HUES48 (cell line): Measurements from ENCODE around the gene GPR176.
A peak's percentile ranks its signal among the peaks of the same experiment; 100 is the strongest.
"Not testable (repeated sequence)": the region's sequence is repeated elsewhere in the genome, so short reads cannot be mapped to it uniquely, and the experiment has no call there.

Experiments used
- H3K27ac ChIP-seq: one replicate; pipeline ENCODE4 v1.7.0; 2013; ENCODE audit warnings: low read depth, low read length, inconsistent platforms
- H3K27me3 ChIP-seq: 2 replicates; pipeline ENCODE4 v1.6.1; 2013; ENCODE audit warnings: mild to moderate bottlenecking, low read length; ENCODE audit not compliant: control insufficient read depth, insufficient read depth
- H3K36me3 ChIP-seq: 2 replicates; pipeline ENCODE4 v1.6.1; 2013; ENCODE audit warnings: low read length; ENCODE audit not compliant: control insufficient read depth, insufficient read depth
- H3K4me1 ChIP-seq: 2 replicates; pipeline ENCODE4 v1.6.1; 2013; ENCODE audit warnings: mild to moderate bottlenecking, low read length; ENCODE audit not compliant: control insufficient read depth, insufficient read depth
- H3K4me3 ChIP-seq: 2 replicates; pipeline ENCODE4 v1.5.1; 2013; ENCODE audit warnings: mild to moderate bottlenecking, low read depth, low read length
- H3K9ac ChIP-seq: 2 replicates; pipeline ENCODE4 v1.6.1; 2013; ENCODE audit warnings: mild to moderate bottlenecking, low read depth, low read length, moderate library complexity
- H3K9me3 ChIP-seq: 2 replicates; pipeline ENCODE4 v1.6.1; 2013; ENCODE audit warnings: low read length; ENCODE audit not compliant: control insufficient read depth, insufficient read depth

GPR176 gene

GRCh38 chr15:39817892-39818291 lies 102.2 kb downstream of the GPR176 start:
- H3K9me3 ChIP-seq: no peaks in the 10 kb centered on the region

GRCh38 chr15:39814489-39814888 lies 105.6 kb downstream of the GPR176 start:
- no peak overlapping the region for H3K27ac ChIP-seq
- no peaks in the 10 kb centered on the region for H3K27me3 ChIP-seq
- no peaks in the 10 kb centered on the region for H3K9me3 ChIP-seq
- H3K4me1 ChIP-seq: peaks cover 37% of the 10 kb centered on the region
- H3K4me3 ChIP-seq: no peak overlapping the region
- H3K9ac ChIP-seq: no peak overlapping the region
- H3K36me3 ChIP-seq: 0 out of 2 replicates have a peak, but pooled peaks cover 6% of the 10 kb centered on the region

More at GRCh38 chr15:39817892-39818291, 102.2 kb downstream of the GPR176 start:
- Histone ChIP-seq H3K4me3 (no peak overlapping the region), H3K36me3 (0 out of 2 replicates have a peak, but pooled peaks cover 6% of the 10 kb centered on the region), H3K4me1 (peaks cover 48% of the 10 kb centered on the region), H3K27ac (peak overlapping the region; percentile 1), H3K27me3 (no peaks in the 10 kb centered on the region), H3K9ac (peak overlapping the region; percentile 16; the same call in 1 of the 2 replicates)

- not testable (repeated sequence) for H3K9me3 ChIP-seq, H3K36me3 ChIP-seq, H3K4me3 ChIP-seq, H3K9ac ChIP-seq, H3K27me3 ChIP-seq, H3K27ac ChIP-seq
- peaks cover 37% of the 10 kb centered on the region for H3K4me1 ChIP-seq
Observed at GRCh38 chr15:39812651-39813050, 107.4 kb downstream of the GPR176 start.

GRCh38 chr15:39808909-39809308 lies 111.2 kb downstream of the GPR176 start:
- Histone ChIP-seq H3K4me1 (peaks cover 43% of the 10 kb centered on the region), H3K36me3 (peaks cover 32% of the 10 kb centered on the region), H3K27ac (peak overlapping the region; percentile 65), H3K9me3 (no peaks in the 10 kb centered on the region), H3K4me3 (peak overlapping the region; percentile 33; the same call in 1 of the 2 replicates), H3K27me3 (no peaks in the 10 kb centered on the region), H3K9ac (no peak overlapping the region)

GRCh38 chr15:39807791-39808190 lies 112.3 kb downstream of the GPR176 start:
- no peak overlapping the region for H3K4me3 ChIP-seq
- H3K9me3 ChIP-seq: no peaks in the 10 kb centered on the region
- no peak overlapping the region for H3K9ac ChIP-seq
- peaks cover 39% of the 10 kb centered on the region for H3K36me3 ChIP-seq
- H3K27me3 ChIP-seq: no peaks in the 10 kb centered on the region
- H3K4me1 ChIP-seq: peaks cover 43% of the 10 kb centered on the region
- H3K27ac ChIP-seq: no peak overlapping the region

GRCh38 chr15:39804026-39804425 lies 116.0 kb downstream of the GPR176 start:
- peaks cover 75% of the 10 kb centered on the region for H3K36me3 ChIP-seq
- H3K27ac ChIP-seq: no peak overlapping the region
- no peaks in the 10 kb centered on the region for H3K9me3 ChIP-seq
- no peak overlapping the region for H3K4me3 ChIP-seq
- H3K9ac ChIP-seq: no peak overlapping the region
- H3K27me3 ChIP-seq: no peaks in the 10 kb centered on the region
- peaks cover 21% of the 10 kb centered on the region for H3K4me1 ChIP-seq

- Histone ChIP-seq H3K27ac (no peak overlapping the region), H3K9ac (no peak overlapping the region), H3K4me1 (peaks cover 11% of the 10 kb centered on the region), H3K9me3 (no peaks in the 10 kb centered on the region), H3K4me3 (no peak overlapping the region), H3K27me3 (no peaks in the 10 kb centered on the region), H3K36me3 (peaks cover 82% of the 10 kb centered on the region)
Observed at GRCh38 chr15:39803016-39803415, 117.0 kb downstream of the GPR176 start.

GRCh38 chr15:39801641-39802309 lies 118.3 kb downstream of the GPR176 start:
- Histone ChIP-seq H3K36me3 (peaks cover 81% of the 10 kb centered on the region), H3K27ac (no peak overlapping the region), H3K27me3 (no peaks in the 10 kb centered on the region), H3K4me3 (no peak overlapping the region), H3K9me3 (no peaks in the 10 kb centered on the region), H3K4me1 (peaks cover 10% of the 10 kb centered on the region), H3K9ac (no peak overlapping the region)

GRCh38 chr15:39799552-39800011 lies 120.5 kb downstream of the GPR176 start:
- H3K36me3 ChIP-seq: peaks cover 59% of the 10 kb centered on the region
- no peak overlapping the region for H3K4me3 ChIP-seq
- H3K9ac ChIP-seq: no peak overlapping the region
- no peaks in the 10 kb centered on the region for H3K9me3 ChIP-seq
- H3K27me3 ChIP-seq: no peaks in the 10 kb centered on the region
- H3K4me1 ChIP-seq: peaks cover 6% of the 10 kb centered on the region
- H3K27ac ChIP-seq: no peak overlapping the region

GRCh38 chr15:39798382-39798781 lies 121.7 kb downstream of the GPR176 start:
- H3K4me1 ChIP-seq: peaks cover 6% of the 10 kb centered on the region
- H3K27ac ChIP-seq: no peak overlapping the region
- no peaks in the 10 kb centered on the region for H3K27me3 ChIP-seq
- H3K9me3 ChIP-seq: no peaks in the 10 kb centered on the region
- peaks cover 47% of the 10 kb centered on the region for H3K36me3 ChIP-seq
- H3K4me3 ChIP-seq: no peak overlapping the region
- H3K9ac ChIP-seq: no peak overlapping the region

- Histone ChIP-seq H3K36me3 (peaks cover 42% of the 10 kb centered on the region), H3K9me3 (no peaks in the 10 kb centered on the region), H3K4me1 (peaks cover 9% of the 10 kb centered on the region), H3K9ac (no peak overlapping the region), H3K27me3 (no peaks in the 10 kb centered on the region), H3K4me3 (no peak overlapping the region), H3K27ac (no peak overlapping the region)
Observed at GRCh38 chr15:39797407-39797806, 122.7 kb downstream of the GPR176 start.
